ENCODE results near the gene TUBB1.

- no peak for TF ChIP-seq THAP9 (CRISPR knock-in tag; IDR thresholded peaks at IDR 0.05; ENCODE audit: borderline replicate concordance)
- no peak for TF ChIP-seq SNAPC2 (CRISPR knock-in tag; IDR thresholded peaks at IDR 0.05)
- no peak for TF ChIP-seq POLR2A (IDR thresholded peaks at IDR 0.05; ENCODE audit: insufficient read depth in 1 of 2, low read depth in 2 of 2, low read length in 2 of 2)
- TF ChIP-seq, protein P1, sequence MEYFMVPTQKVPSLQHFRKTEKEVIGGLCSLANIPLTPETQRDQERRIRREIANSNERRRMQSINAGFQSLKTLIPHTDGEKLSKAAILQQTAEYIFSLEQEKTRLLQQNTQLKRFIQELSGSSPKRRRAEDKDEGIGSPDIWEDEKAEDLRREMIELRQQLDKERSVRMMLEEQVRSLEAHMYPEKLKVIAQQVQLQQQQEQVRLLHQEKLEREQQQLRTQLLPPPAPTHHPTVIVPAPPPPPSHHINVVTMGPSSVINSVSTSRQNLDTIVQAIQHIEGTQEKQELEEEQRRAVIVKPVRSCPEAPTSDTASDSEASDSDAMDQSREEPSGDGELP (IDR thresholded peaks at IDR 0.05; ENCODE audit: borderline replicate concordance, low read depth), result no peak
- no peak for TF ChIP-seq ZNF225 (CRISPR knock-in tag; IDR thresholded peaks at IDR 0.05)
- TF ChIP-seq IKZF5 (CRISPR knock-in tag; IDR thresholded peaks at IDR 0.05), result no peak
- TF ChIP-seq NFKB2 (CRISPR knock-in tag; IDR thresholded peaks at IDR 0.05; ENCODE audit: borderline replicate concordance), result no peak
These were observed 16.2 kb downstream of the TUBB1 start for GRCh38 chr20:59035381-59035780.
